DND-41 (cell line): ENCODE measurements around the gene FZD4.

Source experiments
- ATAC-seq: fragments of 200-7000 bp; cut with Tn5 transposase; 3 replicates; pipeline ENCODE4 v1.9.1; 2021; ENCODE audit warnings: low read depth; ENCODE audit not compliant: insufficient read depth
- DNase-seq: peaks from one replicate; pipeline ENCODE4 v3.0.0-alpha.2; 2020
- H2AFZ ChIP-seq: 2 replicates; pipeline ENCODE4 v1.6.0; 2012; ENCODE audit warnings: low read depth, low read length
- H3K27ac ChIP-seq: 2 replicates; pipeline ENCODE4 v1.5.1; 2012; ENCODE audit warnings: low read length, inconsistent platforms
- H3K27me3 ChIP-seq: fragments of 200-600 bp; sonication (generic); 2 replicates; pipeline ENCODE4 v1.6.0; 2012; ENCODE audit warnings: low read length, mild to moderate bottlenecking, inconsistent platforms; ENCODE audit not compliant: insufficient read depth, poor library complexity
- H3K36me3 ChIP-seq: 2 replicates; pipeline ENCODE4 v1.5.1; 2012; ENCODE audit warnings: low read length, inconsistent platforms; ENCODE audit not compliant: insufficient read depth
- H3K4me1 ChIP-seq: 2 replicates; pipeline ENCODE4 v1.5.1; 2012; ENCODE audit warnings: mild to moderate bottlenecking, low read length; ENCODE audit not compliant: insufficient read depth
- H3K4me2 ChIP-seq: 2 replicates; pipeline ENCODE4 v1.6.0; 2012; ENCODE audit warnings: mild to moderate bottlenecking, moderate library complexity, low read length, inconsistent platforms; ENCODE audit not compliant: insufficient read depth
- H3K4me3 ChIP-seq, 2 experiments: fragments of 200-600 bp in 1 of 2; shearing (Covaris generic) in 1 of 2; 2 replicates each; pipeline ENCODE4 v1.5.1; 2012 to 2016; ENCODE audit warnings: inconsistent platforms in 2 of 2, low read length in 2 of 2, mild to moderate bottlenecking in 2 of 2, low read depth in 1 of 2, moderate library complexity in 1 of 2
- H3K79me2 ChIP-seq: 2 replicates; pipeline ENCODE4 v1.6.0; 2012; ENCODE audit warnings: low read length, inconsistent platforms; ENCODE audit not compliant: insufficient read depth
- H3K9ac ChIP-seq: 2 replicates; pipeline ENCODE4 v1.6.0; 2012; ENCODE audit warnings: low read depth, mild to moderate bottlenecking, inconsistent platforms, low read length, moderate library complexity
- H3K9me3 ChIP-seq: 2 replicates; pipeline ENCODE4 v1.5.1; 2012; ENCODE audit warnings: low read length, moderate library complexity, mild to moderate bottlenecking, inconsistent platforms; ENCODE audit not compliant: insufficient read depth, severe bottlenecking
- H4K20me1 ChIP-seq: 2 replicates; pipeline ENCODE4 v1.6.0; 2012; ENCODE audit warnings: low read length; ENCODE audit not compliant: insufficient read depth
- CTCF ChIP-seq: IDR thresholded peaks from 2 replicates; pipeline ENCODE4 v1.5.1; 2012; ENCODE audit warnings: borderline replicate concordance, low read length, moderate library complexity, mild to moderate bottlenecking; ENCODE audit not compliant: poor library complexity, severe bottlenecking; ENCODE audit errors: extremely low read depth
- EZH2 ChIP-seq: IDR thresholded peaks from 3 replicates; pipeline ENCODE4 v1.6.1; 2012; ENCODE audit warnings: borderline replicate concordance, low read depth, mild to moderate bottlenecking, moderate library complexity, low read length, inconsistent platforms; ENCODE audit not compliant: severe bottlenecking

FZD4 gene

GRCh38 chr11:86922225-86922624 is 33.0 kb downstream of the FZD4 start:
- H3K9me3 ChIP-seq, result no peaks in the 10 kb centered on the region
- no peak overlapping the region for H3K27ac ChIP-seq
- TF ChIP-seq CTCF (no peak), EZH2 (no peak)
- H3K36me3 ChIP-seq, result no peaks in the 10 kb centered on the region
- no peak overlapping the region for H3K4me3 ChIP-seq
- ATAC-seq (no peak), DNase-seq (no peak)
- H3K27me3 ChIP-seq, result no peaks in the 10 kb centered on the region
- no peaks in the 10 kb centered on the region for H3K4me1 ChIP-seq
- no peak overlapping the region for H3K9ac ChIP-seq
- no peak overlapping the region for H3K4me2 ChIP-seq
- H4K20me1 ChIP-seq, result no peaks in the 10 kb centered on the region
- H3K79me2 ChIP-seq, result no peaks in the 10 kb centered on the region
- H2AFZ ChIP-seq, result no peak overlapping the region

GRCh38 chr11:86919557-86920210 is 35.5 kb downstream of the FZD4 start:
- Histone ChIP-seq H3K9ac (no peak overlapping the region), H4K20me1 (no peaks in the 10 kb centered on the region), H3K9me3 (no peaks in the 10 kb centered on the region), H2AFZ (no peak overlapping the region), H3K27ac (no peak overlapping the region), H3K4me3 (no peak overlapping the region), H3K4me2 (no peak overlapping the region), H3K36me3 (no peaks in the 10 kb centered on the region), H3K79me2 (no peaks in the 10 kb centered on the region), H3K27me3 (no peaks in the 10 kb centered on the region), H3K4me1 (no peaks in the 10 kb centered on the region)
- ATAC-seq, result peak; percentile 83
- DNase-seq, result peak; percentile 36
- TF ChIP-seq EZH2 (no peak), CTCF (peak; percentile 71)

DNA sequence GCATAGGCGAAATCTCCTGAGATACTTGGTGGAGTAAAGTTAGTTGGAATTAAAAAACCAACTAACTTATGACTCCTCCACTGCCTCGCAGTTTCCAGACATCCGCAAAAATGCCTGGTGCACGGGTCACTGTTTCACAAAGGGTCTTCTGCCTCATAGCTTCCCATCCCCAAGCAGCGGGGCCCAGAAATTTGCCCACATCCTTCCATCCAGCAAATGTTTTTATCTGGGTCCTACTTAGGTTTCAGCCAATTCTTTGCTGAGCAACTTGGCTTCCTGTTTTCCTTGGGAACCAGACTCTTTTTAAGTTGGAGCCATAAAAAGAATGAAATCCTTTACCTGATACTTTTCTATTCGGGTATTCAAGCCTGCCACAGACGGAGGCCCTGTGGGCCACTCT is 36.2 kb downstream of the FZD4 start:
- H3K4me3 ChIP-seq, result no peak overlapping the region

More for the DNA sequence above, 36.2 kb downstream of the FZD4 start:
- ATAC-seq (no peak), DNase-seq (no peak)
- no peaks in the 10 kb centered on the region for H3K9me3 ChIP-seq
- no peak overlapping the region for H3K4me2 ChIP-seq
- H3K36me3 ChIP-seq, result no peaks in the 10 kb centered on the region
- H3K27ac ChIP-seq, result no peak overlapping the region
- TF ChIP-seq EZH2 (no peak), CTCF (no peak)
- H3K9ac ChIP-seq, result no peak overlapping the region
- no peak overlapping the region for H2AFZ ChIP-seq
- no peaks in the 10 kb centered on the region for H3K27me3 ChIP-seq
- no peaks in the 10 kb centered on the region for H4K20me1 ChIP-seq
- no peaks in the 10 kb centered on the region for H3K4me1 ChIP-seq
- H3K79me2 ChIP-seq, result no peaks in the 10 kb centered on the region
